T47D (cell line): ENCODE data around the gene SPSB2.

Experiments used
- DNase-seq, 2 experiments: peaks; one replicate each; pipeline versions ENCODE4 v3.0.0 to v3.0.0-alpha.2; 2011 to 2012; ENCODE audit warnings: low read depth in 1 of 2, low spot score in 1 of 2
- JUND ChIP-seq: IDR thresholded peaks from 2 replicates; pipeline ENCODE4 v1.6.1; 2012; ENCODE audit warnings: low read depth
- in situ Hi-C: cut with HindIII; loops from 2 replicates; pipeline ENCODE4 v1.10.0; 2016; ENCODE audit warnings: low sequenced_read_pairs, low pct_unique_long_range_greater_than_20kb

SPSB2 gene

GRCh38 chr12:6821591-6822425, 51.3 kb downstream of the SPSB2 start, which contains the start of gene GPR162:
TSS of gene GPR162 (plus strand) at chr12:6821821. CDS start at chr12:6823899, 2,078 bp downstream.
- no peak for DNase-seq
- in situ Hi-C loops = no loop called here
- TF ChIP-seq JUND = no peak
